Neuronal stem cell (in vitro differentiated cells): ENCODE results near the gene RPL32.

ENCODE experiments used
- DNase-seq: peaks from one replicate; pipeline ENCODE4 v3.0.0-alpha.2; 2013; ENCODE audit warnings: low spot score
- H2AFZ ChIP-seq: one replicate; pipeline ENCODE4 v1.6.1; 2013; ENCODE audit warnings: mild to moderate bottlenecking, low read length, inconsistent platforms
- H2AK5ac ChIP-seq: 2 replicates; pipeline ENCODE4 v1.6.1; 2013; ENCODE audit warnings: low read depth, mild to moderate bottlenecking, inconsistent platforms, low read length, moderate library complexity, mixed read lengths
- H2BK120ac ChIP-seq: 2 replicates; pipeline ENCODE4 v1.6.1; 2013; ENCODE audit warnings: low read depth, mild to moderate bottlenecking, inconsistent platforms, low read length, moderate library complexity, mixed read lengths
- H2BK12ac ChIP-seq: one replicate; pipeline ENCODE4 v1.6.1; 2013; ENCODE audit warnings: low read length, inconsistent platforms
- H2BK15ac ChIP-seq: 2 replicates; pipeline ENCODE4 v1.6.1; 2013; ENCODE audit warnings: mild to moderate bottlenecking, low read length, inconsistent platforms, mixed read lengths
- H2BK5ac ChIP-seq: one replicate; pipeline ENCODE4 v1.6.1; 2013; ENCODE audit warnings: inconsistent platforms, mild to moderate bottlenecking, low read length, moderate library complexity
- H3K14ac ChIP-seq: one replicate; pipeline ENCODE4 v1.6.1; 2013; ENCODE audit warnings: low read length, inconsistent platforms
- H3K18ac ChIP-seq: 2 replicates; pipeline ENCODE4 v1.6.1; 2013; ENCODE audit warnings: low read length, inconsistent platforms
- H3K23ac ChIP-seq: 2 replicates; pipeline ENCODE4 v1.6.1; 2013; ENCODE audit warnings: low read depth, mild to moderate bottlenecking, mixed read lengths, low read length, inconsistent platforms; ENCODE audit not compliant: poor library complexity
- H3K27ac ChIP-seq: replicated peaks from 3 replicates; pipeline ENCODE4 v1.5.1; 2013; ENCODE audit warnings: low read length, inconsistent platforms
- H3K27me3 ChIP-seq, 3 experiments: 2 replicates each; pipeline ENCODE4 v1.6.1; 2013; ENCODE audit warnings: low read length in 3 of 3, mild to moderate bottlenecking in 2 of 3, inconsistent platforms in 1 of 3, low read depth in 1 of 3, mixed read lengths in 1 of 3, moderate library complexity in 1 of 3; ENCODE audit not compliant: control insufficient read depth in 3 of 3, insufficient read depth in 3 of 3
- H3K36me3 ChIP-seq, 2 donors: replicated peaks in 1 of 2; 2 replicates each; pipeline ENCODE4 v1.6.1; 2013; ENCODE audit warnings: low read length in 2 of 2; ENCODE audit not compliant: control insufficient read depth in 2 of 2, insufficient read depth in 2 of 2
- H3K4ac ChIP-seq: 2 replicates; pipeline ENCODE4 v1.6.1; 2013; ENCODE audit warnings: inconsistent platforms, mild to moderate bottlenecking, low read length, moderate library complexity
- H3K4me1 ChIP-seq, 2 donors: 1 replicate in 1 of 2; 2 replicates in 1 of 2; pipeline ENCODE4 v1.6.1; 2013; ENCODE audit warnings: low read length in 2 of 2, low read depth in 1 of 2; ENCODE audit not compliant: control insufficient read depth in 2 of 2, insufficient read depth in 1 of 2
- H3K4me2 ChIP-seq: one replicate; pipeline ENCODE4 v1.6.1; 2013; ENCODE audit warnings: mild to moderate bottlenecking, low read length, inconsistent platforms; ENCODE audit not compliant: insufficient read depth, poor library complexity, severe bottlenecking
- H3K4me3 ChIP-seq, 2 donors: 2 replicates each; pipeline ENCODE4 v1.5.1; 2013; ENCODE audit warnings: low read length in 2 of 2, mild to moderate bottlenecking in 2 of 2, inconsistent platforms in 1 of 2, moderate library complexity in 1 of 2
- H3K79me1 ChIP-seq: one replicate; pipeline ENCODE4 v1.6.1; 2013; ENCODE audit warnings: low read depth, mild to moderate bottlenecking, inconsistent platforms, low read length, moderate library complexity
- H3K9ac ChIP-seq: one replicate; pipeline ENCODE4 v1.6.1; 2013; ENCODE audit warnings: mild to moderate bottlenecking, low read depth, low read length, inconsistent platforms; ENCODE audit not compliant: poor library complexity
- H3K9me3 ChIP-seq, 2 donors: replicated peaks in 1 of 2; 2 replicates each; pipeline versions ENCODE3 to v1.6.1; 2013; ENCODE audit warnings: low read length in 2 of 2, mild to moderate bottlenecking in 2 of 2, inconsistent platforms in 1 of 2, low read depth in 1 of 2, mixed read lengths in 1 of 2, moderate library complexity in 1 of 2; ENCODE audit not compliant: control insufficient read depth in 2 of 2, insufficient read depth in 1 of 2
- H4K8ac ChIP-seq: one replicate; pipeline ENCODE4 v1.6.1; 2013; ENCODE audit warnings: low read depth, mild to moderate bottlenecking, inconsistent platforms, low read length, moderate library complexity
- H4K91ac ChIP-seq: one replicate; pipeline ENCODE4 v1.6.1; 2013; ENCODE audit warnings: low read length, low read depth, mild to moderate bottlenecking, inconsistent platforms; ENCODE audit not compliant: poor library complexity
- WGBS, 2 donors: extraction: QIAGEN DNeasy Blood & Tissue Kit; methylation state at CpG; one replicate each; pipeline ENCODE4 v1.1.7; 2013; ENCODE audit warnings: missing lambda C conversion rate in 2 of 2, mixed read lengths in 1 of 2; ENCODE audit not compliant: insufficient read length in 2 of 2, insufficient replicate concordance in 1 of 2; ENCODE audit errors: extremely low coverage in 2 of 2; 5-methylcytosine and 5-hydroxymethylcytosine counted together

RPL32 gene

DNA sequence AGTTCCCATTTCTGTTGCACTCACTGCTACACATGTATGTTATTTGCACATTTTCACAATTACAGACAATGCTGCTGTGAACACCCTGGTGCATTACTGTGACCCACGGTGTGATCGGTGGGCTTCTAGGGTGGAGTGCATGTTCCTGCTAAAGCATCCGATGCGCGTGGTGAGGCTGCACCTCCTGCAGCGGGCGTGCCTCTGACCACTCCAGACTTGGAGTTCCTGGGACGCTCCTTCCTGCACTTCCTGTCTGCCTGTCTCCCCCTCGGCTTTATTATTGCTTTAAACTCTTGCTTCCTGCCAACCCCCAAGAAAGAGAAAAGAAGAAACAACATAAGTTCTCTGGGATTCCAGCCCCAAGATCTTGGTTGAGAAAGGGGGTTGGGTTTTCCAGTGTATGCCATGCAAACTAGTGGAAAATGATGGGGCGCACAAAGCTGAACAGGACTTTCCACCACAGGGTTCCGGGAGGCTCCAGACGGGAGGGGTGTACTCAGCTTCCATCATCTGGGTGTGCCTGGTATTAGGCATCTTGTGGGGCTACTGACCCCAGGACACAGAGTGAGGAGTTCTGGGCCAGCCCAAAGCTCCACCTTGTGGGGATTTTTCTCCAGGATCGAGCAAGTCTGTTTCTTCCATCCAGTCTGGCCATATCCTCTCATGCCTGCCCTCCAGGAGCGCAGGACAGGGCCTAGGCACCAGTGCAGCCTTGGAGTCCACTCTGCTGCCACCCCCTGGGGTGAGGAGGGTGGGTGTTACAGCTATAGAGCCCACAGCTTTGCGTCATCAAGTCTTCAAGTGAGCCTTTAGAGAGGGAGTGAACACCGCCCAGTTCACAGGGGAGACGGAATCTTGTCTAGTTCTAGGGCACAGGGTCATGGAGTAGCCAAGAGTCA lies 11.2 kb downstream of the RPL32 start:
- no peak overlapping the region for H2BK12ac ChIP-seq
- H4K91ac ChIP-seq: no peak overlapping the region
- no peak overlapping the region for H2BK15ac ChIP-seq
- H3K4me3 ChIP-seq: no peak overlapping the region
- H3K23ac ChIP-seq: no peak overlapping the region
- H2AK5ac ChIP-seq: no peak overlapping the region
- peaks cover 0 to 1% of the 10 kb centered on the region in 2 donors for H3K9me3 ChIP-seq
- no peaks in the 10 kb centered on the region for H3K27me3 ChIP-seq
- no peak overlapping the region for H2AFZ ChIP-seq
- no CpG with 5 or more reads among the region's 17 CpGs for WGBS, 2 donors
- no peak overlapping the region for H3K14ac ChIP-seq
- H3K4me1 ChIP-seq: peaks cover 0 to 3% of the 10 kb centered on the region in 2 donors
- H2BK5ac ChIP-seq: no peak overlapping the region
- H3K36me3 ChIP-seq: peaks cover 41 to 63% of the 10 kb centered on the region in 2 donors
- no peak overlapping the region for H3K4ac ChIP-seq
- H3K27ac ChIP-seq: peak overlapping the region; percentile 33
- DNase-seq: no peak
- no peak overlapping the region for H3K18ac ChIP-seq
- H4K8ac ChIP-seq: no peak overlapping the region
- no peak overlapping the region for H2BK120ac ChIP-seq
- no peaks in the 10 kb centered on the region for H3K79me1 ChIP-seq
- H3K9ac ChIP-seq: peak overlapping the region; percentile 33
- H3K4me2 ChIP-seq: no peak overlapping the region

DNA sequence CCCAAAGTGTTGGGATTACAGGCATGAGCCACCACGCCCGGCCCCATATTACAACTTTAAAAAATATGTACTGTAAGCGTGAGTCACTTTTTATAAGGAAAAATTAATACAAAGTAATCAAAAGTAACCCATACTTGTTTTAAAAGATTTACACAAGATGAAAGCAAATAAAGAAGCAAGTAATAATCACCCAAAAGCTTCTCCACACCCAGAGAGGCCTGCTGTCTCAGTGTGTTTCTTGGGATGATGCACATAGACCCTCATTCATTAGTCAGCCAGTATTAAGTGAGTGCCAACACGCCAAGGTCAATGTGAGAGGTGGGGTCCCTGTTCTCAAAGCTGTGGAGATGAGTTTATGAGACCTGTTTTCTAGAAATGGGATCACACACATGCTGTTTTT lies 12.0 kb downstream of the RPL32 start:
- H4K91ac ChIP-seq: no peak overlapping the region
- H2AK5ac ChIP-seq: no peak overlapping the region
- H2BK12ac ChIP-seq: no peak overlapping the region
- H3K27me3 ChIP-seq: no peaks in the 10 kb centered on the region
- no peak overlapping the region for H2BK5ac ChIP-seq
- H3K4me1 ChIP-seq: peaks cover 0 to 3% of the 10 kb centered on the region in 2 donors
- no peak overlapping the region for H3K18ac ChIP-seq
- H2BK120ac ChIP-seq: no peak overlapping the region
- no peak overlapping the region for H4K8ac ChIP-seq
- no CpG with 5 or more reads among the region's 4 CpGs for WGBS, 2 donors
- H3K23ac ChIP-seq: no peak overlapping the region
- no peaks in the 10 kb centered on the region for H3K79me1 ChIP-seq
- peaks cover 35 to 56% of the 10 kb centered on the region in 2 donors for H3K36me3 ChIP-seq
- H3K9ac ChIP-seq: no peak overlapping the region
- H3K4me3 ChIP-seq: no peak overlapping the region
- no peak overlapping the region for H3K14ac ChIP-seq
- H3K27ac ChIP-seq: no peak overlapping the region
- peaks cover 0 to 1% of the 10 kb centered on the region in 2 donors for H3K9me3 ChIP-seq
- no peak for DNase-seq
- H3K4ac ChIP-seq: no peak overlapping the region
- no peak overlapping the region for H3K4me2 ChIP-seq
- no peak overlapping the region for H2AFZ ChIP-seq
- H2BK15ac ChIP-seq: no peak overlapping the region

DNA sequence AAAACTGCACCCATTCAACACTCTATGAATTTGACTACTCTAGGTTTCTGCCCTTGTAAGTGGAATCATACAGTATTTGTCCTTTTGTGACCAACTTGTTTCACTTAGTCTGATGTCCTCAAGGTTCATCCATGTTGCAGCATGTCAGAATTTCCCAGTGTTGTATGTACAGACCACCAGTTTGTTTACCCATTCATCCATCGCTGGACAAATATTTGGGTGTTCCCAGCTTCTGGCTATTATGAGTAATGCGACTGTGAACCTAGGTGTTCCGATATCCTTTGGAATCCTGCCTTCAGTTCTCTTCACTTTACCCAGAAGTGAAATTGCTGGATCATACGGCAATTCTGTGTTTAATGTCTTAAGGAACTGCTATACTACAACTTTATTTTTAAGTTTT lies 12.6 kb downstream of the RPL32 start:
- no peaks in the 10 kb centered on the region for H3K79me1 ChIP-seq
- H2BK5ac ChIP-seq: no peak overlapping the region
- no peak overlapping the region for H3K4me3 ChIP-seq
- H3K18ac ChIP-seq: no peak overlapping the region
- H4K8ac ChIP-seq: no peak overlapping the region
- peaks cover 0 to 3% of the 10 kb centered on the region in 2 donors for H3K4me1 ChIP-seq
- no peak overlapping the region for H2AK5ac ChIP-seq
- no peak overlapping the region for H3K14ac ChIP-seq
- H3K36me3 ChIP-seq: peaks cover 29 to 50% of the 10 kb centered on the region in 2 donors
- no peak overlapping the region for H2AFZ ChIP-seq
- no peak overlapping the region for H3K4me2 ChIP-seq
- no peak overlapping the region for H3K23ac ChIP-seq
- no peak overlapping the region for H3K4ac ChIP-seq
- no peak for DNase-seq
- no peak overlapping the region for H2BK12ac ChIP-seq
- no peak overlapping the region for H3K27ac ChIP-seq
- H3K27me3 ChIP-seq: no peaks in the 10 kb centered on the region
- no CpG with 5 or more reads among the region's 4 CpGs for WGBS, 2 donors
- H3K9ac ChIP-seq: no peak overlapping the region
- no peak overlapping the region for H4K91ac ChIP-seq
- no peak overlapping the region for H2BK15ac ChIP-seq
- H3K9me3 ChIP-seq: peaks cover 0 to 1% of the 10 kb centered on the region in 2 donors
- no peak overlapping the region for H2BK120ac ChIP-seq

DNA sequence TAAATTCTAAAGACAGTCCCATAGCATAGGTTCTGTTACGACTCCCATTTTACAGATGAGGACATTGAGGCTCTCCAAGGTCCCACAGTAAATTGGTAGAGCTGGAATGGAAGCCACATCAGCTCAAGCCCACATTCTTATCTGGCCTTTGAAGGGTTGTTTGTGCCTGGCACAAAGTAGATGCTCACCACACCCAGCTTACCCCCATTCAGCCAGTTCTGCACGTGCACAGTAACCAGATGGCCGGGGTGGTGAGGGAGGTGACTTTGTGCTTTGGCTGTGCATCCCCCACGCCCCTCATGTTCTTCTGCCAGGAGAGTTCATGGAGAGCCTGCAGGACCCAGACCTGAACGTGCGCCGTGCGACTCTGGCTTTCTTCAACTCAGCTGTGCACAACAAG lies 16.2 kb downstream of the RPL32 start:
- H2AFZ ChIP-seq: no peak overlapping the region
- no CpG with 5 or more reads among the region's 8 CpGs for WGBS, 2 donors

More for the DNA sequence above, 16.2 kb downstream of the RPL32 start:
- Histone ChIP-seq H2BK12ac (no peak overlapping the region), H3K4ac (no peak overlapping the region), H3K79me1 (no peaks in the 10 kb centered on the region), H2BK15ac (no peak overlapping the region), H3K27ac (no peak overlapping the region), H3K18ac (no peak overlapping the region), H4K91ac (no peak overlapping the region), H3K23ac (no peak overlapping the region), H3K4me3 (no peak overlapping the region), H3K4me2 (no peak overlapping the region), H3K36me3 (peaks cover 2 to 14% of the 10 kb centered on the region in 2 donors), H3K9ac (no peak overlapping the region), H2BK120ac (no peak overlapping the region), H4K8ac (no peak overlapping the region), H2BK5ac (no peak overlapping the region), H3K4me1 (peaks cover 0 to 3% of the 10 kb centered on the region in 2 donors), H2AK5ac (no peak overlapping the region), H3K14ac (no peak overlapping the region), H3K27me3 (no peaks in the 10 kb centered on the region), H3K9me3 (no peaks in the 10 kb centered on the region)
- no peak for DNase-seq
